KMS-11 (cell line): Measurements from ENCODE around the gene DOK5.

Source experiments
- H2AFZ ChIP-seq: fragments of 200-600 bp; sonication (generic); 2 replicates; pipeline ENCODE4 v1.6.1; 2016; ENCODE audit warnings: antibody characterized with exemption, mixed run types, low read depth
- H3K27ac ChIP-seq: fragments of 200-600 bp; sonication (generic); 2 replicates; pipeline ENCODE4 v1.6.1; 2016; ENCODE audit warnings: mild to moderate bottlenecking, mixed run types
- H3K27me3 ChIP-seq: fragments of 200-600 bp; sonication (generic); 2 replicates; pipeline ENCODE4 v1.6.1; 2017; ENCODE audit warnings: mild to moderate bottlenecking, low read depth, mixed run types, moderate library complexity; ENCODE audit not compliant: insufficient read depth
- H3K36me3 ChIP-seq: fragments of 200-600 bp; sonication (generic); 2 replicates; pipeline ENCODE4 v1.6.1; 2017; ENCODE audit warnings: mild to moderate bottlenecking, mixed run types; ENCODE audit not compliant: insufficient read depth
- H3K4me1 ChIP-seq: fragments of 200-600 bp; sonication (generic); 2 replicates; pipeline ENCODE4 v1.6.1; 2016; ENCODE audit warnings: mild to moderate bottlenecking, low read depth, mixed run types; ENCODE audit not compliant: poor library complexity, severe bottlenecking
- H3K4me2 ChIP-seq: fragments of 200-600 bp; sonication (generic); 2 replicates; pipeline ENCODE4 v1.7.0; 2016; ENCODE audit warnings: mild to moderate bottlenecking, mixed run types
- H3K4me3 ChIP-seq: fragments of 200-600 bp; sonication (generic); IDR thresholded peaks from 2 replicates; pipeline ENCODE4 v1.6.1; 2017; ENCODE audit warnings: low read depth, low read length, mixed read lengths; ENCODE audit not compliant: insufficient read depth
- H3K79me2 ChIP-seq: fragments of 200-600 bp; sonication (generic); 2 replicates; pipeline ENCODE4 v1.6.1; 2016; ENCODE audit warnings: low read depth, mixed run types; ENCODE audit not compliant: insufficient read depth
- H3K9ac ChIP-seq: fragments of 200-600 bp; sonication (generic); 2 replicates; pipeline ENCODE4 v1.6.1; 2016; ENCODE audit warnings: mild to moderate bottlenecking, mixed run types
- H4K20me1 ChIP-seq: fragments of 200-600 bp; sonication (generic); 2 replicates; pipeline ENCODE4 v1.6.1; 2016; ENCODE audit warnings: mild to moderate bottlenecking, mixed run types; ENCODE audit not compliant: insufficient read depth
- TF ChIP-seq, protein P1 (sequence below): fragments of 200-600 bp; sonication (generic); conservative IDR thresholded peaks from 2 replicates; pipeline ENCODE4 v1.6.1; 2017; ENCODE audit warnings: low read depth, mild to moderate bottlenecking, antibody characterized with exemption, low read length, moderate library complexity, mixed read lengths

The DOK5 gene

GRCh38 chr20:54525916-54526590 lies 50.7 kb downstream of the DOK5 start:
- TF ChIP-seq, protein P1, sequence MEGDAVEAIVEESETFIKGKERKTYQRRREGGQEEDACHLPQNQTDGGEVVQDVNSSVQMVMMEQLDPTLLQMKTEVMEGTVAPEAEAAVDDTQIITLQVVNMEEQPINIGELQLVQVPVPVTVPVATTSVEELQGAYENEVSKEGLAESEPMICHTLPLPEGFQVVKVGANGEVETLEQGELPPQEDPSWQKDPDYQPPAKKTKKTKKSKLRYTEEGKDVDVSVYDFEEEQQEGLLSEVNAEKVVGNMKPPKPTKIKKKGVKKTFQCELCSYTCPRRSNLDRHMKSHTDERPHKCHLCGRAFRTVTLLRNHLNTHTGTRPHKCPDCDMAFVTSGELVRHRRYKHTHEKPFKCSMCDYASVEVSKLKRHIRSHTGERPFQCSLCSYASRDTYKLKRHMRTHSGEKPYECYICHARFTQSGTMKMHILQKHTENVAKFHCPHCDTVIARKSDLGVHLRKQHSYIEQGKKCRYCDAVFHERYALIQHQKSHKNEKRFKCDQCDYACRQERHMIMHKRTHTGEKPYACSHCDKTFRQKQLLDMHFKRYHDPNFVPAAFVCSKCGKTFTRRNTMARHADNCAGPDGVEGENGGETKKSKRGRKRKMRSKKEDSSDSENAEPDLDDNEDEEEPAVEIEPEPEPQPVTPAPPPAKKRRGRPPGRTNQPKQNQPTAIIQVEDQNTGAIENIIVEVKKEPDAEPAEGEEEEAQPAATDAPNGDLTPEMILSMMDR: no peak
- Histone ChIP-seq H3K4me1 (no peaks in the 10 kb centered on the region), H3K79me2 (no peaks in the 10 kb centered on the region), H3K4me2 (no peak overlapping the region), H3K36me3 (no peaks in the 10 kb centered on the region), H4K20me1 (no peaks in the 10 kb centered on the region), H3K4me3 (no peak overlapping the region), H3K27ac (no peak overlapping the region), H2AFZ (no peak overlapping the region), H3K27me3 (no peaks in the 10 kb centered on the region), H3K9ac (no peak overlapping the region)

DNA sequence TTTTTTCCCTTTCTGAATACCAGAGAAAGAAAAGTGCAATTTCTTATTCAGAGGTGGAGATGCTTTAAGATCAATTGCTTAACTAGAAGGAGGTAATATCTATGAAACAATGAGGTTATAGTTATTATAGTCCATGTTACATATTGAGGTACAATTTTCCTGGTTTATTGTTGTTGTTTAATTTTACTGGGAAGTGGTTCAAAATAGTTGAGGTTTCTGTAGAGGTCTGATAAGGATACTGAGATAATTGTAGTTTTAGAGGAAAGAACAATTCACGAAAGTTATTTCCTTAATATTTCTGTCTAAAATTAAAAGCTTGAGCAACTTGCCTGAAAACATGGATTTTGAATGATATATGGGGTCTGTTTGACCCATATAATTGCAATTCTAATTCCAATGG lies 51.4 kb downstream of the DOK5 start:
- no peak overlapping the region for H3K27ac ChIP-seq
- no peaks in the 10 kb centered on the region for H3K4me1 ChIP-seq
- no peaks in the 10 kb centered on the region for H3K27me3 ChIP-seq
- H2AFZ ChIP-seq: no peak overlapping the region
- TF ChIP-seq, protein P1: no peak
- no peaks in the 10 kb centered on the region for H4K20me1 ChIP-seq
- H3K36me3 ChIP-seq: no peaks in the 10 kb centered on the region
- H3K4me2 ChIP-seq: no peak overlapping the region
- no peak overlapping the region for H3K4me3 ChIP-seq
- no peaks in the 10 kb centered on the region for H3K79me2 ChIP-seq
- H3K9ac ChIP-seq: no peak overlapping the region

DNA sequence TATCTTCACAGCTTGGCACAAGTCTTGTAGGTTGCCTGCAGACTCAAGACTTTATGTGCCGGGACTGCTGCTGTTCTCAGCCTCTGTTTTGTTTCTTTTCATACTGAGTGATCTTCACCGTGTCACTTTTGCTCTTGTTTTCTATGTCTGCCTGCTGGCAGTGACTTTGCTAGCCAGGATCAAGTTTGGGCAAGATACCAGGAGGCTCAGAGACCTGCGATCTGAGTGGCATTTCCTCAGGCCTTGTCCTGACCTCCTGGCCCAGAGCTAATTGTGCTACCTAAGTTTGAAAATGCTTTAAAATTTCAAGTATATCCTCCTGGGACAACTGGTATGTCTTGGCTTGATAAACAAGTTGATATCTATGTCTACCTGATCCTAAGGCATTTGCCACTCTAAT lies 57.2 kb downstream of the DOK5 start:
- H4K20me1 ChIP-seq: no peaks in the 10 kb centered on the region
- H3K4me2 ChIP-seq: no peak overlapping the region
- TF ChIP-seq, protein P1: no peak
- H3K4me1 ChIP-seq: no peaks in the 10 kb centered on the region
- H3K36me3 ChIP-seq: no peaks in the 10 kb centered on the region
- H3K79me2 ChIP-seq: no peaks in the 10 kb centered on the region
- H3K9ac ChIP-seq: no peak overlapping the region
- no peaks in the 10 kb centered on the region for H3K27me3 ChIP-seq
- no peak overlapping the region for H3K4me3 ChIP-seq
- no peak overlapping the region for H3K27ac ChIP-seq
- H2AFZ ChIP-seq: no peak overlapping the region

GRCh38 chr20:54534101-54534500 lies 58.7 kb downstream of the DOK5 start:
- no peaks in the 10 kb centered on the region for H3K79me2 ChIP-seq
- H3K36me3 ChIP-seq: no peaks in the 10 kb centered on the region
- H3K27ac ChIP-seq: no peak overlapping the region
- no peak overlapping the region for H2AFZ ChIP-seq
- H3K27me3 ChIP-seq: no peaks in the 10 kb centered on the region
- no peak overlapping the region for H3K4me2 ChIP-seq
- no peak overlapping the region for H3K4me3 ChIP-seq
- H3K9ac ChIP-seq: no peak overlapping the region
- TF ChIP-seq, protein P1: no peak
- H3K4me1 ChIP-seq: no peaks in the 10 kb centered on the region
- no peaks in the 10 kb centered on the region for H4K20me1 ChIP-seq
